TTC549 (cell line): ENCODE measurements around the gene NR2F1-AS1.

ENCODE experiments used
- FAIRE-seq: peaks from 2 replicates; lab custom pipeline; 2012; peaks lifted over from hg19 to GRCh38; lab: Jason Lieb, UNC

NR2F1-AS1 gene

DNA sequence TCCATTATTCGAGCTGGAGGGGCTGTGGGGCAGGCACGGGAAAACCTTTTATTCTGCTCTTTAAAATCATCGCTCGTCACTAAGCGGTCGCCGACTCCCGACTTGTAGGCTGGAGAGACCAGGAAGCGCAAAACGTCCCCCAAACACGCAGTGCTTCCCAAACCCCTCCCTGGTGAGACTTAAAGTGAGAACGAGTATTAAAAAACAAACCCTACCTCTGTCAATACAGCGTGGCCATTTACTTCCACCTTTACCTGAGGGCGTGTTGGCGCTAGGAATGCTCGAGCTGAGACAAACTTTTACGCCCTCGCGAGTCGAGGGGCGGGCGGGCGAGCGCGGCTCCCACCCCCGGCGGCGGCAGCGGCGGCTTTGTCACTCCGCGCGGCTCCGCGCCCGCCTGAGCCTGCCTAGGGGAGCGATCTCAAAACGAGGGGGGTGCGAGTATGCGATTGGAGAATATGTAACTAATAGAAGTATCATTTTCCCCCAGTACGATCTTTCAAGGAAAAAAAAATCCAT is at the start of gene NR2F1-AS1:
TSS of gene NR2F1-AS1 (minus strand) at position 293 of the 519 bp plus-strand sequence.
- no peak for FAIRE-seq

DNA sequence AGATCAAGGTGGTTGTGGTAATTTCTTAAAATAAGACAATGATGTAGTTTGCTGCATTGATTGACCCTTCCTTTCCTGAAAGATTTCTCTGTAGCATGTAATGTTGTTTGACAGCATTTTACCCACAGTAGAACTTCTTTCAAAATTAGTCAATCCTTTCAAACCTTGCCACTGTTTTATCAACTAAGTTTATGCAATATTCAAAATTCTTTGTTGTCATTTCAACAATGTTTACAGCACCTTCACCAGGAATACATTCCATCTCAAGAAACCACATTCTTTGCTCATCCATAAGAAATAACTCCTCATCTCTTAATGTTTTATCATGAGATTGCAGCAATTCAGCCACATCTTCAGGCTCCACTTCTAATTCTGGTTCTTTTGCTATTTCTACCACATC is 45.8 kb upstream of the NR2F1-AS1 start:
- no peak for FAIRE-seq

DNA sequence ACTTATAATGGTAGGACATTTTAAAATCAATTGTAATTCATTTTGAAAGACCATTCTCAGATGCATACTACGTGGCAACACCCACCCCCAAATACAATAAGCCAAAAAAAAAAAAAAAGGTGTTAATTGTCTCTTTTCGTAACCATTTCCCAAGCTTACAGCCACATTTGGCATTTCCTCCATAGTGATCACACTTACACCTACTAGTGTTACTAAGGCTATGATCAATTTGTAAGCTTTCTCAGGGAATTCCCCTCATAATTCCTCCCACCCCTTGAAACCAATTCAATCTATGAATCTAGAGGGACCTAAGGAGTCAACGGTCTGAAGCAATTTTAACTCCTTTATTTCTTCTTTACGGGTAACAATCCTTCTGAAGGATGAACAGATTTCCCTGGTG is 42.1 kb upstream of the NR2F1-AS1 start:
- no peak for FAIRE-seq

DNA sequence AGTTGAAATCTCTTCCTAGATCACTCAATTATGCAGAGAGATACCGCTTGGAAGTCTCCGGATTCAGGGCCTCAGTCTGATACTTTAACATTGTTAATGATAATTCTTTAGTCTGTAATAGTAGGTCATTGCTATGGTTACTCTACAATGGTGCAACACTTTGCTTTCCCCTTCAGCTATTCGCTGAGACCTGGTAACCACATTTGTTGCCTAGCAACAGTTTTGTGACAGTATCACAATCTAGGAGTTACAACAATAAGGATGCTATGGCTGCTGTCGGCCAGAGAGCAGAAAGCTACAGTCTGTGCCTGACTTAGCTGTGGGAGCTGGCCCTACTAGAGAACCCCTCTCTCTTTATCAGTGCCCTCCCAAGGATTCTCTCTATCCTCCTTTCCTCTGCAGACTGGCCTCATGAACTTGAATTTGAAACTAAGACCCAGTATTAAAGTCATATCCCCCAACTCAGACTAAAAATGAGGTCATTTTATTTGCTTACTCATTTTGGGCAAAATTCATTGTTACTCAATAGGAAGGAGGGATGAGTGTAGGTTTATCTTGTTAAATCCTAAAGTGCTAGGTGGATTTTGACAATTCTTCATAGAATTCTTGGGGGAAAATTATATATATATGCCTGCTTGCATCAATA is 41.3 kb upstream of the NR2F1-AS1 start:
- FAIRE-seq: no peak

DNA sequence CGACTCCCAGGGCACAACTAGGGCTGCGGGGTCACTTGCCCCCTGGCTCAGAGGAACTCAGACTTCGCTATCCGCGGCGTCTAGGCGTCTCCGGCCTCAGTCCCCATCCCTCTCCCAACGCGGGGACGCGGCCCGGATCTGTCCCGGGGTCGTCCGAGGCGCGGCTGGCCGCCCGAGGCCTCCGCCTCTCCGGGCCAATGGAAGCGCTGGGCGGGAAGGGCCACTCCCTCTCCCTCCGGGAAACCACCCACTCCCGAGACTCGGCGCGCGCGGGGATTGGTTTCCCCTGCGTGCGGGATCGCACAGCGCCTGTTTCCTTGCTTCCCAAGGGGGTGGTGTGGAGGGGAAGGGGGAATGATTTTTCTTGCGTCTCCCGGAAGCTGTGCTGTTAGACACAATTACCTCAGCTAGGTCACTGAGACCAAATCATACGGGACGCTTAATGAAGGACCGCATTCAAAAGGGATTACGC is 40.3 kb upstream of the NR2F1-AS1 start:
- FAIRE-seq: peak; percentile 56

DNA sequence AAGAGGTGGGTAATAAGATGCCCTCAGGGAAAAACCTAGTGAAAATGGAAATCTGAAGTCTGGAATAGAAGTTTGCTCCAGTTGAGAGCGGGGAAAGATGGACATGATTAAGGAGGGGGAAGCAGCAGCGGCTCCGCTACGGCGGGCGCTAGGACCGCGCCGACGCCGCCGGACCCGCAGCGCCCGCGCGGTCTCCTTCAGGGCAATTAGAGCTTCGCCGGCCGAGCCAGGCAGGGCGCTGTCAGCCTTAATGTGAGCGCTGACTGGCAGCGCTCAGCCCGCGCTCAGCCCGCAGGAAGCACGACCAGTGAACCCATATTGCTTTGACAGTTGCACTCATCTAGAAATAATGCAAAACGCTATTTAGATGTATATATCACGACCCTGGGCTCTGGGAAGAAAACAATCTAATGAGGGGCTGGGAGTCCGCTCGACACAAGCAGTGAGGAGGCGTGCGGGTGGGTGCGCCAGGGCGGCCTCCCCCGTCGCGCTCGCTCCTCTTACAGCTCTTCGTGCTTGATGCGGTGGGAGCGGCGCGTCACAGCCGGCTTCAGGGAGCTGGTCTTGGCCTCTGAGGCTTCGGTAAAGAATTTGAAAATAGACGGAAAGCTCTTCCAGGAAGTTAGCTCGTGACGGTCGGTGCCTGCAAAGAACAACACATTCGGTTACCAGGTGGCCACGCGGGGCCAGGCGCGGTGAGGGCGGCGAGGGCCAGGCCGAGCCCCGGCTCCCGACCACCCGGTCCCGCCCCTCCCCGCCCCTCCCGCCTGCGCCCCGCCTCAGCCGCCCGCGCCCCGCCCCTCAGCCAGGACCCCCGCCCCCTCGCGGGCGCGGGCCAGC is 39.7 kb upstream of the NR2F1-AS1 start:
- FAIRE-seq: no peak

DNA sequence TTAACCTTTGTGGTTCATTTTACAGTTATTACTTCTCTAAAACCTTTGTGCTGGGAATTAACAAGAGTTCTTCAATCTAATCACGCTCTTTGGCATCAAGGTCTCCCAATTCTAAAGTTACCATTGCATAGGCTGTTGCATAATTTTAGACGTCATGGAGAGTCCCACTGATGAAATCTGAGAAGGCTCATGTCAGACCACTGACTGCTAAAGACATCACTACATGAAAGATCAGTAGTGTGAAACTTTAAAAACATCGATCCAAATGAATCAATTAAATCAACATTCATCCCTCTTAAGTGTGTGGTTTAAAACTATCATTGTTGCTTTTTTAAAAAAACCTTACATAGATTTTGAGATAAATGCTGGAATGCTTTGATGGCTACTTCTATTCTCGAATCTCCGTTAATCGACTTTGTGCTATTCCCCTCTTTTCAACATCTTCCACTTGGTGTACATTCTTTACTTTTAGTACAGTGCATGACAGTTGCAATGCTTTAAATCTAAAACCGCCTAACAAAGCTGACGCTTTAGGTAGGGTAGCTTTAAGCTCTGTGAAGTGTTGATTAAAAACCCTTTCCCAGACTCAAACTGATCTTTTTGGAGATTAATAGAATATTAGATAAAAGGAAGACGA is 35.6 kb upstream of the NR2F1-AS1 start:
- FAIRE-seq: no peak

DNA sequence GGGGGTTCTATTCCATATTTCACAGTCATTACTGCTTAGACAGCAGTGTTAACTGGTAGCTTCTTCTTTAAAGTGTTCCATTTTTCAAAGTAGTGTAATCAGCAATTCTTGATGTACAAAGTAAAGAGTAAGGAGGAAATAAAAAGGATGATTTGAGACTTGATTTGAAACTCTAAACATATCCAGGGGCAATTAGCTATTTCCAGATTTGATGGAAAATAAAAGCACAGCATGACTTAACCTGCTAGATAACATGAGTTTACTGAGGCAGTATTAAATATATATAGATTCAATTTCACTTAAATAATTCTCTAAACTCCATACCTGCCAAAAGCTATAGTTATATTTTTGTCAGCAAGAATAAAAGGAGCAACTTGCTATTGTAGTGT is 31.8 kb upstream of the NR2F1-AS1 start:
- no peak for FAIRE-seq

DNA sequence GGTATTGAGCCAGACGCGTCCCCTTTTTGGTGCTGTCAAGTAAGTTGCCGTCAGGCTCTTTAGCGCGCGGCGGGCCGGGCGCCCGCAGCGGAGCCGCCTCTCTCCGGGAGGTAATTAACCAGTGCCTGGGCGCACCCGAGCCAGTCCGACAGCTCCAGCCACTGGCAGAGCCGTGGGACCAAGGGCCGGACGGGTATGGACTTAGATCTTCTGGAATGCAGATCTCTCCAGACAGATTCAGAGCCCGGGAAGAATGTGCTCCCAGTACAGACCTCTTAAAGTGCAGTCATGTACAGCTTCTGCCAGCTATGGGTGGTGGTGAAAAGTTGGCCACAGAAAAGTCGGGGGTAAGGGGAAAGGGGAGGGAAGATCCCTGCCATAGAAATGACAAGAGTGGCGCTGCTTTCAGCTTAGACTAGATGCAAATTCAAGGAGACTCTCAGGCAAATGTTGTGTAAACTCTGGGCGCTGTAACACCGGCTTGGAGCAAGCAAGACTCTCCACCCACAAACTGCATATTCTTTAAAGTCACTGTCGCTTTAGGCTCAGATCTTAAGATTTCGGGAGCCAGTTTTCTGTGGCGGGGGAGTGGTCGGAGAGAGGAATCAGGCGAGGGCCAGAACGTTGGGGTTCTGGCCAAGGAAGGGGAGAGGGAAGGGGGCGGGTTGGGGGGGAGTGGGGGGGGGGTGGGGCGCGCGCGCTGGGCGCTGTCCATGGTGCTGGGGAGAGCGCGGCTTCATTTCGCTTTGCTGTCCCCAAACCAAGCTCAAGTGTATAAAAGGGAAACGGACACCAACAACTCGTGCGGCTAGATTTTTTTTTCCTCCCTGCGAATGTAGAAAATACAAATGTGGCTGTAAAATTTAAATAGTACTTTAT is 31.2 kb upstream of the NR2F1-AS1 start:
- FAIRE-seq: no peak

DNA sequence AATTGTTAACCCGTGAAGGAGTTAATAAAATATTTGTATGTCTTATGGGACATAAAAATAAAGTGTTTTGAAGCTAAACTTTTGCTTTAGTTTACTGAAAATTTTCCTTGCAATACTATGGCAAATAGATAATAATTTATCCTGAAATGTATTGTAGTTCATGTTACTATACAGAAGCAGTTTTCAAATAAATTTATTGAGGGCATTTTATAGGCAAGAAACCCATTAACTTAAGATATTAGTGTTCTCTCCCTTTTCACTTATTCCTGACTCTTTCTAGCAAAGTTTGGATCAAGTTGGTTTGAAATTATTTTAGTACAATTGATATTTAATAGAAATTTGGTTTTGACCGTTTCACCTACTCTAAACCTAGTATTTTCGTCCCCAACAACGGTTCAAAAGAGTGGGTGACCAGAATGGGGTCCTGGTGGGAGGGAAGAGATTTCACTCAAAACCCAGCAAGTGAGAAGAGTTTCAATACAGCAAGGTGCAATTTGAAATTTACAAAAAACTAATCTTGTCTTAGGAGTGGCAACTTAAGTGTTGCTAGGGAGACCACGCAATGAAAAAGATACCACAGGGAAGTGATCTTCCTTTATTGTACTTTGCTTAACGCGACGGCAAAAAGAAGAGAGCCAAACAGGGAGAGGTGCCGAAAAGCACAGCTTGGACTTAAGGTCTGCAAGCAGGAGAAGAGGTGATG is 30.4 kb upstream of the NR2F1-AS1 start:
- no peak for FAIRE-seq

DNA sequence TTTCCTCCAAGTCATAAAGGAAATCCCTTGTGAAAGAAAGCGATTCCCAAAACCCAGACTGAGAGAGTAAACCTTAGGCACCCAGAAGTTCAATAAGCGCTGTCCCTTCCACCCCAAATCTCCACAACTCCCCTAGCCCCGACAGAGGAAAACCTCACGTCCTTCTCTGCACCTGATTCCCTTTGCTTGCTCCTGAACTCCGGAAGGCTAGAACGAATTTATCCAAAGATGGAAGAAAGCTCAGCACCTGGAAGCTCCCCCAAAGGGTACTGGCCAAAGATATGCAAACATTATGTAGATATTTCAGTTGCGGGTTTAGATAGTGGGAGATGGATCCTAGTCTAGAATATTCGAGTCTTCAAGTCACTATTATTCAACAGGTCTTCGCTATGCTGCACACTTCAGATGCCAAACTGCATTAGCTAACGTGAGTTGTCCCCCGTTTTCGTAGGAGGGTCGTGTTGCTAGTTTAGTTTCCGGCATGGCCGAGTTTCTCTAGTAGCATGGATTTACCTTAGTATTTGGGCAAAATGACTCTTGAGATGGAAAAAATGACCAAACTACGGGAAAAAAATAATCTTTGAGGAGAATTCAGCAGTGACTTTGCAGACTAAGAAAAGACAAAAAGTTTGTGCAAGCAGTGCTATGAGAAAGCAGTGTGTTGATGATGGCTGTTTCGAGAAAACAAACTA is 29.7 kb upstream of the NR2F1-AS1 start:
- no peak for FAIRE-seq

DNA sequence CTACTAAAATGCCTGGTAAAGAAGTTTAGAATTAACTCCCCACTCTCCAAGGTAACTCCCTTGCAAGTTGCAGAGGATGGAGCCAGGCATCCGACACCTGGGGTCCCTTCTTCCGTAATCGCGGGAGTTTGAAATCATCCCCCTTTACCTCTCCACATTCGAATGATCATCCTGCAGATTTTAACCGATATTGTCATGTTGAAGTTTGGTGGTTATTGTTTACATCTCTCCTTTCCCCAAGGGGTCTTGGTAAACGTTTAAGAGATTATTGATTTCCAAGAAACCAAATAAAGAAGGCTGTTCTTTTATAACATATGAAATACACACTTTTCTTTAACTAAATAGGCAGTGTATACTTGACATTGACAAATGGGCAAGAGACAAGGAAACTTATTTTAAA is 28.7 kb upstream of the NR2F1-AS1 start:
- FAIRE-seq: no peak

DNA sequence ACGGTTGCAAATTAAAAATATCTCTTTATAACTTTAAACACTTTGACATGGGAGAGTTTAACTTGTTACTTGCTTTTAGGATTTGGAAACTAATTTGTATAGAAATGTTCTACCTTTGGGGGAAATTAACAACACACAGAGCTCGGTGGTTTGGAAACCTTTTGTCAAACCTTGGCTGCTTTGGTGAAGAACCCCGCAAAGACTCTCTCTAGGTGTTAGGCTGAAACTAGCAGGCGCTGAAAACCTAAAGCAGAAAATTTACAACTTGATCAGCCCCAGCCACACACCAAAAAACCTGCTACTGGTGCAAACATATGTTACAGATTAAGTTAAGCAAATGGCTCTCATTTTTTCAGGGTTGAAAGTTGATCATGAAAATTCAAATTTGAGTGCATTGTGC is 27.8 kb upstream of the NR2F1-AS1 start:
- no peak for FAIRE-seq

DNA sequence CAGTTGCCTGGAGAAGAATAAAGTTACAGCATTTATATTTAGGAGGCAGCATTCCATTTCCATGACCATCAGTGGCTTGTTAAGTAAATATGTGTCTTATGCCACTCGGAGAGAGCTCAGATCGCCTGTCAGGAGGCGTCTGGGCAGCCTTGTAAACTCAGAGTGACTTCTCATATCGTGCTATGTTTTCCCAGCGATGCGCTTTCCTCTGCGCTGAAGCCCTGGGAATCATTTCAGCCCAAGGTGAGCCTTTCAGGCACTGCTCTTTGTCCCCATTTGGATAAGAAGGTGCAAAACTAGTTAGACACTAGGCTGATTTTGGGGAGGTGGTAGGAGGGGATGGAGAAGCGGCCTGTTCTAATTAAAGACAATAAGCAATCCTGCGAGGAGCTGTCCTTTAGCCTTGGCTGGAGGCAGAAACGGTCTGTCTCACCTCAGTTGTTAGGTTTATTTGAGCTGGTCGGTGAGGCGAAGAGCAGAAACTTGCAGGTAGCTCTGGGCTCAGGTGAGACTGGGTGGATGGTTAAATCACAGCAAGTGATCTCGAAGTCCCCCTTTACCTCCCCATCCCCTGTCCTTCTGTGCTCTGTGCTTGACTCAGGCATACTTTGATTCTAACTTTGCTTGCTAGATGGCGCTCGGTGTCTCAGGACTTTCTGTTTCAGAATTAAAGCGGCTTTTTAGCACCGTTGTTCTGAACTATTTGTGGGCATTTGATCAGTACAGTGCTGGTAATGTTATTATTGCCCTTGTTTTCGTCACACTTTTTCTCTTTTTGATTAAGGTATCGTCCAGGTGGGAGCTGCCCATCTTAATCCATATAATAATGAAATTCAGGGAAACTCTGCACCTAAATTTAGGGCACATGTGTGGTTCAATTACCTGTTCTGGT is 26.6 kb upstream of the NR2F1-AS1 start:
- FAIRE-seq: peak; percentile 86

DNA sequence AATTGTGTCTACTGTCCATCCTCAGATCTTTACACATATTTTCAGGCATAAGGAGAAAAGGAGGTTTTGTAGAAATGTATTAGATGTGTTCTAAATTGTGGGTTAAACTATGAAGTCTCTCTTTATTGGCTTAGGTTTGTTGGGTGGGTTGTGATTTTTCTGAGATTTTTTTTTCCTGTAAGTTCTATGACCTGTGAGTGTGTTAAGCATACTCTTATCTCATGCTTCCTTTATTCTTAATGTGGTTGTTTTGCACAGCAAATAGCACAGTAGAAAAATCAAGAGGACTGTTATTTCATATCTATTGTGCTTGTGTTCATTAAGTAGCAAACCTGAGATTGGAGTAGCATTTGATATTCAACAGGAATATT is 25.3 kb upstream of the NR2F1-AS1 start:
- FAIRE-seq: no peak

DNA sequence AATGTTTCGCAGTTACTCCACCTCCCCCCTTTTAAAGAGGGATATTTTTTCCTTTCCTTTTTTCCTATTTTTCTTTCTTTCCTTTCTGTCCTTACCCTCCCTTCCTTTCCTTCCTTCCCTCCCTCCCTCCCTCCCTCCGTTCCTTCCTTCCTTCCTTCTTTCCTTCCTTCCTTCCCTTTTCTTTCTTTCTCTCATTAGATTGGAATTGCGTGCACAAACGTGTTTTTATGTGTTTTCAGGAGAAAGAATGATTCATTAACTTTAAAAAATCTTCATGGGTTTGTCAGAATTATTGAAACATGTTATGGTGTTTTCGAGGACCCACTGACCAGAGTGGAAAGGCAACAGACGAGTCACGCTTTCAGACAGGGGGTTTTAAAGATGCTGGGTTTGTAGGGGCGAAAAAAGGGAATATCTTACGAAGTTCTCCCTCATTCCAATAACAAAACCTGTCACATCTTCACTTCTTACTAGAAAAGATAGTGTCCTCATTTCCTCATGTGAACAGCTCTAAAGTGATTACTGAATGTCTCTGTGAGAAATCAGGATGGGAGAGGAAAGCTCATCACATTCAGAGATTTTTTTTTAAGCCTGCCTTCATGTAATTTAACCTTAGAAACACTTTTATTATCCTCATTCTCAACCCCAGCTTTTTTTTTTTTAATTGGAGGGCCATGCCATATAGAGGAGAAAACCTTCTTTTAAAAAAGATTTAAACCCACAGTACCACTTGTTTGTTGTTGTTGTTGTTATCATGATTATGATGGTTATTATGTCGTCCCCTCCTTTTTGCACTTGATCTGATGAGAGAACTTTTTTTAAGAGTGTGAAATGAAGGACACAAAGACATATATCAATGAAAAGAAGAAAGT is 23.9 kb upstream of the NR2F1-AS1 start:
- FAIRE-seq: no peak

DNA sequence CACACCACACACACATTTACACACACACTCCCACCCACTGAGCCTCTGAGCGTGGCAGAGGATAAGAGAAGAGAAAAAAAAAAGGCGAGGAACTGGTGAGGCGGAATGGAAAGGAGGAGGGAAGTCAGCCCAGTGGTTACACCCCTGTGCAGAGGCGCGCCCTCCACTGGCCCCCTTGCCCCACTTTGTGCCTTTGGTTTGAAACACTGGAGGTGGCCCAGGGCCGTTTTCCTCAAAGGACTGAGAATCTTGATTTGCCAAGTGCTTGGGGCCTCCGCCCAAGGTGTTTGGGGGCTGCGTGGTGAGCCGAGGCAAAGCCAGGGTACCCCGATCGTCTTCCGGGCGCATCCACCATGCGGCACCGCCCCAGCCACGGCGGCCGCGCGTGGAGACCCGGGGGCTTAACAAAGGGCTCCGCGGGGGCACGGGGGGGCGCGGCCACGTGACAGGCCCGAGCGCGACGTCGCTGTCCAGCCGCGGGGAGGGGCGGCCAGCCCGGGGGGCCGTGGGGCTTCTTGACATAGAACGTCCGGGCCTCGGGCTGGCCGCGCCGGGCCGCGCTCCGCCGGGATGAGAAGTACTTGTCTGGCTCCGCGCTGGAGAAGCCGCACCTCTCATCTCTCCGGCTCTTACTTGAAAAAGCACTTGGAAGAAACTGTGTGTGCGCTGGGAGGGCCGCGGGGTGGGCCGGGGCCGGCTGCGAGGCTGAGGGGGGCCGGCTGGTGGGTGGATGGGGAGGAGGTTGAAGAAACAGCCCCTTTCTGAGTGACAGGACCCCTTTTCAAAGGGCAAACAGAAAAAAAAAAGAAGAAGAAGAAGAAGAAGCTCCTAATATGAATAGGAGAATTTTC is 23.0 kb upstream of the NR2F1-AS1 start:
- FAIRE-seq: no peak
